Uterus (tissue), 2 donors: Measurements from ENCODE around the gene PTCH1.

Source experiments
- POLR2A ChIP-seq, 2 donors: fragments of 450-650 bp; IDR thresholded peaks; one replicate each; pipeline ENCODE4 v1.6.1; 2016; ENCODE audit warnings: antibody characterized with exemption in 2 of 2, mild to moderate bottlenecking in 1 of 2, moderate library complexity in 1 of 2
- TF ChIP-seq, protein P1 (sequence below), 4 experiments: fragments of 200-600 bp in 2 of 4; fragments of 450-650 bp in 2 of 4; sonication (generic) in 2 of 4; IDR thresholded peaks; one replicate each; pipeline ENCODE4 v1.5.1; 2016 to 2019; ENCODE audit warnings: antibody characterized with exemption in 4 of 4, mild to moderate bottlenecking in 2 of 4, moderate library complexity in 1 of 4

GRCh38 chr9:95450171-95451064 lies 66.4 kb downstream of the PTCH1 start:
- TF ChIP-seq, protein P1, sequence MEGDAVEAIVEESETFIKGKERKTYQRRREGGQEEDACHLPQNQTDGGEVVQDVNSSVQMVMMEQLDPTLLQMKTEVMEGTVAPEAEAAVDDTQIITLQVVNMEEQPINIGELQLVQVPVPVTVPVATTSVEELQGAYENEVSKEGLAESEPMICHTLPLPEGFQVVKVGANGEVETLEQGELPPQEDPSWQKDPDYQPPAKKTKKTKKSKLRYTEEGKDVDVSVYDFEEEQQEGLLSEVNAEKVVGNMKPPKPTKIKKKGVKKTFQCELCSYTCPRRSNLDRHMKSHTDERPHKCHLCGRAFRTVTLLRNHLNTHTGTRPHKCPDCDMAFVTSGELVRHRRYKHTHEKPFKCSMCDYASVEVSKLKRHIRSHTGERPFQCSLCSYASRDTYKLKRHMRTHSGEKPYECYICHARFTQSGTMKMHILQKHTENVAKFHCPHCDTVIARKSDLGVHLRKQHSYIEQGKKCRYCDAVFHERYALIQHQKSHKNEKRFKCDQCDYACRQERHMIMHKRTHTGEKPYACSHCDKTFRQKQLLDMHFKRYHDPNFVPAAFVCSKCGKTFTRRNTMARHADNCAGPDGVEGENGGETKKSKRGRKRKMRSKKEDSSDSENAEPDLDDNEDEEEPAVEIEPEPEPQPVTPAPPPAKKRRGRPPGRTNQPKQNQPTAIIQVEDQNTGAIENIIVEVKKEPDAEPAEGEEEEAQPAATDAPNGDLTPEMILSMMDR (IDR thresholded peaks at IDR 0.05) = no peak
- no peak for TF ChIP-seq POLR2A (IDR thresholded peaks at IDR 0.05)
